H1 (cell line): ENCODE results near the gene PABPN1. TPM values are rescaled to one million over a fixed set of nuclear protein-coding genes. Genes with fewer than 3 reads are reported as not detected.

Experiments
- CHD7 ChIP-seq: fragments of 300-600 bp; sonication (generic); IDR thresholded peaks from 2 replicates; pipeline ENCODE4 v1.7.1; 2012; ENCODE audit warnings: low read length, moderate library complexity, mild to moderate bottlenecking, inconsistent platforms; ENCODE audit not compliant: insufficient replicate concordance
- E2F6 ChIP-seq: IDR thresholded peaks from 2 replicates; pipeline ENCODE4 v1.6.1; 2012; ENCODE audit warnings: inconsistent platforms
- JUN ChIP-seq: IDR thresholded peaks from 2 replicates; pipeline ENCODE4 v1.6.1; 2011; ENCODE audit warnings: low read depth, mild to moderate bottlenecking, improper control_type of control experiment, low read length
- POLR2A ChIP-seq, 2 experiments: IDR thresholded peaks; 1 replicate in 1 of 2; 2 replicates in 1 of 2; pipeline ENCODE4 v1.6.1; 2011; ENCODE audit warnings: low read depth in 2 of 2, low read length in 2 of 2, mild to moderate bottlenecking in 2 of 2; ENCODE audit errors: control extremely low read depth in 1 of 2
- SIN3A ChIP-seq, 2 experiments: IDR thresholded peaks in 1 of 2; conservative IDR thresholded peaks in 1 of 2; 2 replicates each; pipeline ENCODE4 v1.6.1; 2011 to 2012; ENCODE audit warnings: low read length in 2 of 2, improper control_type of control experiment in 1 of 2, low read depth in 1 of 2, mild to moderate bottlenecking in 1 of 2
- SUZ12 ChIP-seq: fragments of 200-600 bp; sonication (generic); IDR thresholded peaks from 2 replicates; pipeline ENCODE4 v1.6.1; 2012; ENCODE audit warnings: mild to moderate bottlenecking, inconsistent platforms, low read length, moderate library complexity, mixed read lengths
- TBP ChIP-seq: IDR thresholded peaks from 2 replicates; pipeline ENCODE4 v1.6.1; 2011; ENCODE audit warnings: low read depth, low read length, improper control_type of control experiment
- TCF12 ChIP-seq: IDR thresholded peaks from 2 replicates; pipeline ENCODE4 v1.6.1; 2011; ENCODE audit warnings: low read depth, mild to moderate bottlenecking, low read length
- ZNF274 ChIP-seq: IDR thresholded peaks from 2 replicates; pipeline ENCODE4 v1.7.0; 2012; ENCODE audit warnings: low read length, borderline replicate concordance; ENCODE audit errors: extremely low read depth
- polyA plus RNA-seq, 7 experiments: library from polyadenylated mRNA; depleted of rRNA in 3 of 7; stranded (reverse) in 5 of 7; unstranded in 2 of 7; fragments of >200 nt in 5 of 7; fragments of 200-250 nt in 2 of 7; gene quantifications; 1 replicate in 5 of 7; 2 replicates in 1 of 7; 4 replicates in 1 of 7; pipeline versions ENCODE4 v1.2.1 to v1.2.3, GENCODE V29; 2011 to 2013; ENCODE audit warnings: missing spikeins in 2 of 7, mixed read lengths in 2 of 7
- total RNA-seq: library from RNA; stranded (reverse); fragmentation: NEBNext Ultra II Directional; extraction: Animal tissue kit (Norgen Biotek cat#: 25700); gene quantifications from 2 replicates; pipeline ENCODE4 v1.2.1, GENCODE V29; 2021

The PABPN1 gene
- total and polyA plus RNA-seq, 2 of the 8 experiments (the other 6 are each of a cell fraction or from before 2014, with no cell fraction given): 300 to 331 TPM

- TF ChIP-seq CHD7 (no peak), E2F6 (no peak), SUZ12 (no peak), ZNF274 (no peak), TBP (peak; percentile 53), TCF12 (no peak), POLR2A (IDR thresholded peaks at IDR 0.05; ENCODE audit: control extremely low read depth in 1 of 2, low read depth in 2 of 2, low read length in 2 of 2) (peak; percentile 64 to 81), JUN (no peak), SIN3A (conservative IDR thresholded peaks at IDR 0.05 in 1 of 2, IDR thresholded peaks at IDR 0.05 in 1 of 2; ENCODE audit: low read depth in 1 of 2, low read length in 2 of 2) (peak in 1 of 2 experiments; percentile 40; a peak in 1 of 4 replicates)
Measured at GRCh38 chr14:23321572-23322547, 603 bp downstream of the PABPN1 start (continued).
